Measurements from ENCODE around the gene PIR. TPM values are rescaled to one million over a fixed set of nuclear protein-coding genes. Genes with fewer than 3 reads are reported as not detected.

The PIR gene
- total and polyA plus RNA-seq, 2 experiments from 2014 or later = 14.3 to 18.6 TPM

GRCh38 chrX:15469613-15470012, 23.5 kb downstream of the PIR start:
- Histone ChIP-seq H4K20me1 (ENCODE audit: insufficient read depth, poor library complexity, severe bottlenecking) (no peaks in the 10 kb centered on the region), H3K36me3 (replicated peaks; ENCODE audit: insufficient read depth, low read depth) (no peaks in the 10 kb centered on the region), H2AFZ (no peak overlapping the region), H3K4me3 (no peak overlapping the region), H3K27me3 (no peaks in the 10 kb centered on the region), H3K9me2 (replicated peaks; ENCODE audit: insufficient read depth) (no peaks in the 10 kb centered on the region), H3K4me1 (ENCODE audit: insufficient read depth) (peaks cover 9% of the 10 kb centered on the region), H3K79me2 (no peaks in the 10 kb centered on the region), H3K27ac (no peak overlapping the region), H3K4me2 (no peak overlapping the region), H3K9me3 (ENCODE audit: low read depth) (no peaks in the 10 kb centered on the region)
- no peak for TF ChIP-seq CTCF (IDR thresholded peaks at IDR 0.05; ENCODE audit: poor library complexity)
- no peak for TF ChIP-seq EZH2 (IDR thresholded peaks at IDR 0.05; ENCODE audit: borderline replicate concordance)
- no peak for TF ChIP-seq EZH2phosphoT487 (IDR thresholded peaks at IDR 0.05; ENCODE audit: low read depth, severe bottlenecking, unreplicated experiment)
- WGBS (ENCODE audit: low lambda C conversion rate, missing lambda C conversion rate) = 92% methylated on average over 1 of the region's 1 CpG
- no peak for DNase-seq (ENCODE audit: low spot score)

- Histone ChIP-seq H3K27me3 (no peaks in the 10 kb centered on the region), H3K36me3 (replicated peaks; ENCODE audit: insufficient read depth, low read depth) (no peaks in the 10 kb centered on the region), H4K20me1 (ENCODE audit: insufficient read depth, poor library complexity, severe bottlenecking) (no peaks in the 10 kb centered on the region), H3K4me3 (no peak overlapping the region), H3K9me2 (replicated peaks; ENCODE audit: insufficient read depth) (no peaks in the 10 kb centered on the region), H3K27ac (no peak overlapping the region), H3K4me1 (ENCODE audit: insufficient read depth) (peaks cover 11% of the 10 kb centered on the region), H3K9me3 (ENCODE audit: low read depth) (no peaks in the 10 kb centered on the region), H3K79me2 (no peaks in the 10 kb centered on the region), H2AFZ (no peak overlapping the region), H3K4me2 (no peak overlapping the region)
- peak; percentile 62 for DNase-seq (ENCODE audit: low spot score)
- TF ChIP-seq EZH2 (IDR thresholded peaks at IDR 0.05; ENCODE audit: borderline replicate concordance) = no peak
- peak; percentile 74 for TF ChIP-seq CTCF (IDR thresholded peaks at IDR 0.05; ENCODE audit: poor library complexity)
- WGBS (ENCODE audit: low lambda C conversion rate, missing lambda C conversion rate) = 33% methylated on average over 4 of the region's 4 CpGs
These were observed 25.1 kb downstream of the PIR start for GRCh38 chrX:15468036-15468435.

GRCh38 chrX:15465896-15466651, 27.1 kb downstream of the PIR start:
- 79% methylated on average over 9 of the region's 9 CpGs for WGBS (ENCODE audit: low lambda C conversion rate, missing lambda C conversion rate)
- TF ChIP-seq EZH2 (IDR thresholded peaks at IDR 0.05; ENCODE audit: borderline replicate concordance) (no peak), CTCF (IDR thresholded peaks at IDR 0.05; ENCODE audit: poor library complexity) (no peak), EZH2phosphoT487 (IDR thresholded peaks at IDR 0.05; ENCODE audit: low read depth, severe bottlenecking, unreplicated experiment) (no peak)
- H3K4me3 ChIP-seq = no peak overlapping the region
- H3K27me3 ChIP-seq = no peaks in the 10 kb centered on the region
- H3K27ac ChIP-seq = no peak overlapping the region
- H3K4me2 ChIP-seq = peak overlapping the region; percentile 19
- no peak overlapping the region for H2AFZ ChIP-seq
- H3K79me2 ChIP-seq = no peaks in the 10 kb centered on the region
- H3K4me1 ChIP-seq (ENCODE audit: insufficient read depth) = peaks cover 11% of the 10 kb centered on the region
- H3K36me3 ChIP-seq (replicated peaks; ENCODE audit: insufficient read depth, low read depth) = no peaks in the 10 kb centered on the region
- H4K20me1 ChIP-seq (ENCODE audit: insufficient read depth, poor library complexity, severe bottlenecking) = no peaks in the 10 kb centered on the region
- no peaks in the 10 kb centered on the region for H3K9me2 ChIP-seq (replicated peaks; ENCODE audit: insufficient read depth)
- H3K9me3 ChIP-seq (ENCODE audit: low read depth) = no peaks in the 10 kb centered on the region
- DNase-seq (ENCODE audit: low spot score) = no peak

Measured in hepatocyte (in vitro differentiated cells).